Activated naive CD4-positive, alpha-beta T cell treated with anti-CD3 and anti-CD28 coated beads, Interleukin-2, amount 50 U/mL, for 72 hours (primary cell): Measurements from ENCODE around the gene NAIF1. TPM values are rescaled to one million over a fixed set of nuclear protein-coding genes. Genes with fewer than 3 reads are reported as not detected.
A peak's percentile ranks its signal among the peaks of the same experiment; 100 is the strongest.

ENCODE experiments used
- ATAC-seq, 2 donors: fragments of 150-1000 bp; cut with Tn5 transposase; 2 replicates each; pipeline ENCODE4 v1.10.0; 2021; ENCODE audit warnings: mild to moderate bottlenecking in 2 of 2, moderate library complexity in 2 of 2
- DNase-seq, 2 donors: peaks; one replicate each; pipeline ENCODE4 v3.0.0; 2021 to 2022; ENCODE audit warnings: low spot score in 2 of 2
- H3K27ac Mint-ChIP-seq, 2 donors: one replicate each; pipeline ENCODE4 v1.8.0; 2022; ENCODE audit warnings: mild to moderate bottlenecking in 2 of 2, mixed read lengths in 2 of 2
- H3K36me3 Mint-ChIP-seq, 2 donors: one replicate each; pipeline ENCODE4 v1.8.0; 2022; ENCODE audit warnings: mixed read lengths in 2 of 2
- H3K9me3 Mint-ChIP-seq, 2 donors: one replicate each; pipeline ENCODE4 v1.8.0; 2022; ENCODE audit warnings: mixed read lengths in 2 of 2
- total RNA-seq, 2 donors: library from RNA; stranded (reverse); gene quantifications; one replicate each; pipeline ENCODE4 v1.2.3, GENCODE V29; 2022

The NAIF1 gene
- total RNA-seq, 2 donors from 2014 or later: 9.8 to 12.7 TPM

- peak; percentile 92 to 96 for ATAC-seq
- peak; percentile 77 to 80 for DNase-seq
- no peaks in the 10 kb centered on the region for H3K9me3 Mint-ChIP-seq
- H3K27ac Mint-ChIP-seq: peak overlapping the region; percentile 86 to 99
- H3K36me3 Mint-ChIP-seq: peaks cover 0 to 14% of the 10 kb centered on the region in 2 donors
Observed at GRCh38 chr9:128094166-128094949, 27.2 kb upstream of the NAIF1 start.

- H3K36me3 Mint-ChIP-seq: peaks cover 0 to 14% of the 10 kb centered on the region in 2 donors
- peak overlapping the region; percentile 86 to 99 for H3K27ac Mint-ChIP-seq
- ATAC-seq (no peak), DNase-seq (no peak)
- H3K9me3 Mint-ChIP-seq: no peaks in the 10 kb centered on the region
Observed at GRCh38 chr9:128093011-128093410, 25.9 kb upstream of the NAIF1 start.

DNA sequence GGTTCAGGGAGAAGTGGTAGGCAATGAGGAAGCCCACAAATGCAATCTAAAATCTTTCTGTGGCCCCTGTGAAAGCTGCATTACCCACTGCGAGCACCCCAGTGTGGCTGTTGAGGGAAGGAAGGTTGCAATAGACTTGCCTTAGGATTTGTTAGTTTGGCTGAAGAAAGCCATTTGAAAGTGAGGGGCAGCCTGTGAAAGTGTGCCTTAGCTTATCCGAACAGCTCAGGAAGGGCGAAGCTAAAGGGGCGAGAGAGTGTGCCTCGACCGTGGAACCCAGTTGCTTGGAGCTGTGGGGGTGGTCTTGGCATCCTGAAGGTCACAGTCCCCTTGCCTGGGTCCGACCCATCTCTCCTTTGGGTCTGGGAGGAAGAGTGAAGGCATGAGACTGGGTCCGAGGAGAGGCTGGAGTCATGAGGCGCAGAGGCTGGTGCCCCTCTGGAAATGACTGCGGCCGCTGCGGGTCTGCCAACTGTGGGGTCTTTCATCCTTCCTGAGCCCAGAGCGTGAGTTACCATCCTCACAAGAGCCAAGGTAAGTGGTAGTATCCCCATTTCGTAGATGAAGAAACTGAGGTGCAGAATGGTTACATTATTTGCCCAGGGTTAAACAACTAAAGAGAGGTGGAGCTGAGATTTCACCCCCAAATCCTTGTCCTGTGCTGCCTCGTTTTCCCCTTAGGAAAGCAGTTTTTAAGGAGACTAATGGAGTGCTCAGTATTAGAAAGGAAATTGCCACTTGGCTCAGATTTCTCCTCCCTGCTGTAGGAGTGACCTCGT, 25.3 kb upstream of the NAIF1 start:
- DNase-seq: no peak
- no peak for ATAC-seq
- no peaks in the 10 kb centered on the region for H3K9me3 Mint-ChIP-seq
- peaks cover 0 to 14% of the 10 kb centered on the region in 2 donors for H3K36me3 Mint-ChIP-seq
- peak overlapping the region; percentile 86 to 99 for H3K27ac Mint-ChIP-seq

- DNase-seq: no peak
- Mint-ChIP-seq H3K36me3 (peaks cover 0 to 14% of the 10 kb centered on the region in 2 donors), H3K9me3 (no peaks in the 10 kb centered on the region), H3K27ac (peak overlapping the region; percentile 86 to 97)
- ATAC-seq: no peak
Observed at GRCh38 chr9:128091571-128091970, 24.5 kb upstream of the NAIF1 start.

DNA sequence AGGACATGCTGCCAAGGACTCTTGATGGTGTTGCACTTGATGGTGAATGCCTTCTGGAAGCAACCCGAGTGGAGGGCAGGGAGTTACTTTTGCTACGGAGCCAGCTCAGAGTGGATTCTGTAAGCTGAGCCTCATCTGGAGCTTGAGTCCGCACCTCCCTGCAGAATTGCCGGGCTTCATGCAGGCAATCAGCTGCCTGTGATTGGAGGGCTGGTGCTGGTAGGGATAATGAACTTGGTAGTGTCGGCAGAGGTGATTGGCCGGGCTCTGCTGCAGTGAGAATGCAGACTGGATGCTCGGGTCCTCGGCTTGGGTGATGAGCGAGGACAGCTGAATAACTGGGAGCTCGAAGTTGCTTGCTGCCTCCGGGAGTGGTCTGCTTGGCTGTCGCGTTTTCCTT, 24.0 kb upstream of the NAIF1 start:
- DNase-seq (no peak), ATAC-seq (no peak)
- Mint-ChIP-seq H3K9me3 (no peaks in the 10 kb centered on the region), H3K36me3 (peaks cover 0 to 14% of the 10 kb centered on the region in 2 donors), H3K27ac (peak overlapping the region; percentile 65 to 86)

DNA sequence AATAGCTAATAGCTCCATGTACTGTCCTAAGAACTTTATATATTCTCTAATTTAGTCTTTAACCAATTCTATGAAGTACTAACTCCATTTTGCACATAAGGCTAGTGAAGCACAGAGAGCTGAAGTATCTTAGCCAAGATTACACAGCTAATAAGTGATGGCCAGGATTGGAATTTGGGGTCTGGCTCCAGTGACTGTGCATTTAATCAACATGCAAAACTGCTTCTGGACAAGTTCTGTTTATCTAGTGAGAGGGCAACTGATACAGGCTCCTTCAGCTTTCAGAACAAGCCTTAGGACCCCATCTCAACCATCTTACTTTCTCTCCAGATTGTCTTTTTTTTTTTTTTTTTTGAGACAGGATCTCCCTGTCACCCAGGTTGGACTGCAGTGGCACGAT, 22.2 kb upstream of the NAIF1 start:
- DNase-seq (no peak), ATAC-seq (no peak)
- no peak overlapping the region for H3K27ac Mint-ChIP-seq
- H3K36me3 Mint-ChIP-seq: peaks cover 0 to 9% of the 10 kb centered on the region in 2 donors
- H3K9me3 Mint-ChIP-seq: no peaks in the 10 kb centered on the region

- Mint-ChIP-seq H3K36me3 (peaks cover 0 to 6% of the 10 kb centered on the region in 2 donors), H3K9me3 (no peaks in the 10 kb centered on the region), H3K27ac (peak overlapping the region; percentile 46 to 86)
- ATAC-seq (no peak), DNase-seq (no peak)
Observed at GRCh38 chr9:128088253-128088945, 21.3 kb upstream of the NAIF1 start.

GRCh38 chr9:128087262-128087661, 20.1 kb upstream of the NAIF1 start:
- peaks cover 0 to 6% of the 10 kb centered on the region in 2 donors for H3K36me3 Mint-ChIP-seq
- H3K9me3 Mint-ChIP-seq: no peaks in the 10 kb centered on the region
- DNase-seq: no peak
- no peak for ATAC-seq
- H3K27ac Mint-ChIP-seq: no peak overlapping the region

DNA sequence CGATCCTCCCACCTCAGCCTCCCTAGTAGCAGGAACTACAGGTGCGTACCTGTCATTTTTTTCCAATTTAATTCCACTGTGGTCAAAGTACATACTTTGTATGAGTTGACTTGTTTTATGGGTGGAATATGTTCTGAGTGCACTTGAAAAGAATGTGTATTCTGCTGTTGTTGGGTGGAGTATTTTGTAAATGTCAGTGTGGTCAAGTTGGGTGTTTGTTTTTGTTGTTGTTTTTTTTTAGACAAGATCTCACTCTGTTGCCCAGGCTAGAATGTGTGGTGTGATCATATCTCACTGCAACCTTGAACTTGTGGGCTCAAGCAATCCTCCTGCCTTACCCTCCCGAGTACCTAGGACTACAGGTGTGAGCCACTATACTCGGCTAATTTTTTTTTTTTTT, 18.8 kb upstream of the NAIF1 start:
- DNase-seq (no peak), ATAC-seq (no peak)
- Mint-ChIP-seq H3K36me3 (no peaks in the 10 kb centered on the region), H3K9me3 (no peaks in the 10 kb centered on the region), H3K27ac (no peak overlapping the region)

DNA sequence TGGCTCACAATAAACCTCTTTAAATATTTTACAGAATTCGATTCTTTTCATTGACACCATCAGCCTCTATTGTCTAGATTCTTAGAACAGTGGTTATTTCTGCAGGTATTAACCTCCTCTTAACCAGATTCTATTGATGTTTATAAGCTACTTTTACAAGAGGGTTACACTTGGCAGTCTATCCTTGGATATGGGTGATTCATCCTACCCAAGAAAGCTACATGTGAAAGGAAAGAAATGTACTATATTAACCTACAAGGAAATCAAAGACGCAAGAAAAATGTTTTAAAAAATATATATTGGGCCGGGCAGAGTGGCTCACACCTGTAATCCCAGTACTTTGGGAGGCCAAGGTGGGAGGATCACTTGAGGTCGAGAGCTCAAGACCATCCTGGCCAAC, 17.6 kb upstream of the NAIF1 start:
- H3K27ac Mint-ChIP-seq: no peak overlapping the region
- DNase-seq: no peak
- no peaks in the 10 kb centered on the region for H3K9me3 Mint-ChIP-seq
- ATAC-seq: no peak
- H3K36me3 Mint-ChIP-seq: no peaks in the 10 kb centered on the region

DNA sequence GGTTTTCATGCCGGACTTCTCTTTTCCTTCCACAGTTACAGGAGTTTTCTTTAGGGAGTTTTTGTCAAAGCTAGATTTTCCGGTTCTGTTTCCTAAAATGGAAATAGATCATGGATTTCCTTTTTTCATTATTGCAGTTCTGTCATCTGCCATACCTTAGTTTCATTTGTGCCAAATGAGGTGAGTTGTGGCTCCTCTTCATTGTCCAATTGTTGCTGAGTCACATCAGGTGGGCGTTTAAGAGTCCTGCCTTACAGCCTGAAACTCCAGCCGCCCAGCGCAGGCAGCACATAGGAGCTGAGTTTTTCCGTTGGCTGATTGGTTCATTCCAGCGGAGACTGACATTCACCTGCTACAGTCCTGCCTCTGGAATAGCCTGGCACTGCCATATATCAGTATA, 15.0 kb upstream of the NAIF1 start:
- peak overlapping the region in 1 of 2 donors; percentile 65 for H3K27ac Mint-ChIP-seq
- no peaks in the 10 kb centered on the region for H3K9me3 Mint-ChIP-seq
- DNase-seq (no peak), ATAC-seq (peak in 1 of 2 donors; percentile 17)
- H3K36me3 Mint-ChIP-seq: peaks cover 0 to 14% of the 10 kb centered on the region in 2 donors

GRCh38 chr9:128081056-128081455, 13.9 kb upstream of the NAIF1 start:
- H3K9me3 Mint-ChIP-seq: no peaks in the 10 kb centered on the region
- H3K36me3 Mint-ChIP-seq: peaks cover 0 to 21% of the 10 kb centered on the region in 2 donors
- peak overlapping the region in 1 of 2 donors; percentile 59 for H3K27ac Mint-ChIP-seq
- ATAC-seq (peak in 1 of 2 donors; percentile 33), DNase-seq (no peak)

DNA sequence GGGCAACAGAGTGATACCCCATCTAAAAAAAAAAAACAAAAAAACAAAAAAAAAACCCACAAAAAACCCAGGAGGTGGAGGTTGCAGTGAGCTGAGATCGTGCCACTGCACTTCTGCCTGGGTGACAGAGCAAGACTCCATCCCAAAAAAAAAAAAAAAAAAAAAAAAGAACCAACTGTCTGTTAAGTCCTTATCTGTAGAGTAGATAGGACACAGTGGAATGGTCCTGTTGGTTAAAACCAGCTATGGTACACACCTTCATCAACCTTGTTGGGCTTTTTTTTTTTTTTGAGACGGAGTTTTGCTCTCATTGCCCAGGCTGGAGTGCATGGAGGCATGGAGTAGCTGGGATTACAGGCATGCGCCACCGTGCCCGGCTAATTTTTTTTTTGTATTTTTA, 13.1 kb upstream of the NAIF1 start:
- no peak for DNase-seq
- Mint-ChIP-seq H3K9me3 (no peaks in the 10 kb centered on the region), H3K27ac (no peak overlapping the region), H3K36me3 (peaks cover 0 to 22% of the 10 kb centered on the region in 2 donors)
- no peak for ATAC-seq

DNA sequence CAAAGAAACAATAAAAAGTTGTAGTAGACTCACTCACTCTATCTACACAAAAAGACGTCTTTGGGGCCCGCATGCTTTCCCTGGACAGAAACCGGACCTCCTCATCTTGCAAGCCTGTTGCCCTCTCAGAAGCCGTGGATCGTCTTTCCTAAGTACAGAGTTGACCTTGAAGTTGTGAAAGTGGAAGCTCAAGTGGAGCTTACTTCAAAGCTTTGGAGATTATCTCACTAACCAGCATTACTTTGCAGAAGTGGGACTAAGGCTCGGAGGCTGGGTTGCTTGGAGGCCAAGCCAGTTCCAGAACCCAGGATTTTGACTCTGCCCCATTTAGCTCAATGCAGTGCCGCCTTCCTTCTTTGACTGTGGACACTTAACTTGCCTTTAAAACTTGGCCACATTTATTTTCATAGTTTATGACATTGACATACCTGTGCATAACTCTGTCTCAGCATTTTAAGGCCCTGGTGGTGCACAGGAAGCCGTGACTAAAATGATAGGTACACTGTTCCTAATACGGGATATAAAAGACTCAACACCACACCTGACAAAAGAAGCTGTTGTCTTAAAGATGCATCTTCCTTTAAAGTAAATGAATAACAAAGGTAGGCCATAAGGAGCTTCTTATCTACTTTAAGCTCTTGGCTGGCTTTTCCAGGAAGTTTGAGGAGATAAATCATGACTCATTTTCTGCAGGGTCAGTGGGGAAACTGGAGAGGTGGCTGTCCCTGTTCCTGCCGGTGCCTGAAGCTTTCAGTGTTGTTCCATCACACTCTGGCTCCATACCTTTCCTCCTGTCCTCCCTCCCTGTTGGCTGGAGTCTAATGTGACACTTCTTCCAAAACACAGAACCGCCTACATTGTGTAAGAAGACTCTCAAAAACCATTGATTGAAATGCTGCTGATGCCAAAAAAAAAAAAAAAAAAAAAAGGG, 11.6 kb upstream of the NAIF1 start:
- ATAC-seq: peak in 1 of 2 donors; percentile 41
- H3K9me3 Mint-ChIP-seq: no peaks in the 10 kb centered on the region
- no peak for DNase-seq
- H3K27ac Mint-ChIP-seq: peak overlapping the region; percentile 44 to 73
- H3K36me3 Mint-ChIP-seq: peaks cover 0 to 27% of the 10 kb centered on the region in 2 donors

GRCh38 chr9:128077847-128078503, 10.9 kb upstream of the NAIF1 start:
- Mint-ChIP-seq H3K36me3 (peaks cover 0 to 35% of the 10 kb centered on the region in 2 donors), H3K9me3 (no peaks in the 10 kb centered on the region), H3K27ac (no peak overlapping the region)
- DNase-seq (no peak), ATAC-seq (peak; percentile 31 to 49)
